Measurements from ENCODE around the gene POLR2L.

POLR2L gene

GRCh38 chr11:886568-886967, 44.2 kb upstream of the POLR2L start:
- DNase-seq (ENCODE audit: low spot score), result no peak
- TF ChIP-seq CTCF (IDR thresholded peaks at IDR 0.05; ENCODE audit: extremely low read depth, missing control alignments), result no peak

GRCh38 chr11:884578-885070, 42.3 kb upstream of the POLR2L start:
- TF ChIP-seq CTCF (IDR thresholded peaks at IDR 0.05; ENCODE audit: extremely low read depth, missing control alignments), result no peak

GRCh38 chr11:883527-883926, 41.2 kb upstream of the POLR2L start:
- no peak for TF ChIP-seq CTCF (IDR thresholded peaks at IDR 0.05; ENCODE audit: extremely low read depth, missing control alignments)
- no peak for DNase-seq (ENCODE audit: low spot score)

More at GRCh38 chr11:884578-885070, 42.3 kb upstream of the POLR2L start:
- DNase-seq (ENCODE audit: low spot score), result no peak

- TF ChIP-seq CTCF (IDR thresholded peaks at IDR 0.05; ENCODE audit: extremely low read depth, missing control alignments), result no peak
- DNase-seq (ENCODE audit: low spot score), result no peak
These were observed 40.3 kb upstream of the POLR2L start for GRCh38 chr11:882596-882995.

- no peak for DNase-seq (ENCODE audit: low spot score)
- TF ChIP-seq CTCF (IDR thresholded peaks at IDR 0.05; ENCODE audit: extremely low read depth, missing control alignments), result no peak
These were observed 38.1 kb upstream of the POLR2L start for GRCh38 chr11:880447-880846.

- DNase-seq (ENCODE audit: low spot score), result no peak
- TF ChIP-seq CTCF (IDR thresholded peaks at IDR 0.05; ENCODE audit: extremely low read depth, missing control alignments), result no peak
These were observed 35.2 kb upstream of the POLR2L start for GRCh38 chr11:877565-877964.

GRCh38 chr11:876545-876944, 34.2 kb upstream of the POLR2L start:
- no peak for DNase-seq (ENCODE audit: low spot score)
- no peak for TF ChIP-seq CTCF (IDR thresholded peaks at IDR 0.05; ENCODE audit: extremely low read depth, missing control alignments)
